ENCODE results near the gene SUCLG2.

DNA sequence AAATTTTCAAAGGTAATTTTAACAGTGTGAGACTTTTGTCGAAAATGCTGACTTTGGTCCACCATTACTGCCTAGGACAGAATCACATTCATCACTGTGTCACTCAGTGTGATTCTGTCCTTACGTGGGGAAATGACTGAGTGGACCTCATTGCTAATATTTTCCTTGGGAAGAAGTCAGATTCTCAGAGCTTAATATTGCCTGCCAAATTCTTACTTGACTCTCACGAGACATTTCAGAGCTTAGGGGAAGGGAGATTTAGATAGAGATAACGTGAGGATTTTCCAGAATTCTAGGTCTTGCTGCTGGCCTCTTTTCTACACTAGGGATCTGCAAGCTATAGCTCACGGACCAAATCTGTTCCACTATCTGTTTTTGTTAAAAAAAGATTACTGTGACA is 270.4 kb downstream of the SUCLG2 start:
- TF ChIP-seq, protein P1, sequence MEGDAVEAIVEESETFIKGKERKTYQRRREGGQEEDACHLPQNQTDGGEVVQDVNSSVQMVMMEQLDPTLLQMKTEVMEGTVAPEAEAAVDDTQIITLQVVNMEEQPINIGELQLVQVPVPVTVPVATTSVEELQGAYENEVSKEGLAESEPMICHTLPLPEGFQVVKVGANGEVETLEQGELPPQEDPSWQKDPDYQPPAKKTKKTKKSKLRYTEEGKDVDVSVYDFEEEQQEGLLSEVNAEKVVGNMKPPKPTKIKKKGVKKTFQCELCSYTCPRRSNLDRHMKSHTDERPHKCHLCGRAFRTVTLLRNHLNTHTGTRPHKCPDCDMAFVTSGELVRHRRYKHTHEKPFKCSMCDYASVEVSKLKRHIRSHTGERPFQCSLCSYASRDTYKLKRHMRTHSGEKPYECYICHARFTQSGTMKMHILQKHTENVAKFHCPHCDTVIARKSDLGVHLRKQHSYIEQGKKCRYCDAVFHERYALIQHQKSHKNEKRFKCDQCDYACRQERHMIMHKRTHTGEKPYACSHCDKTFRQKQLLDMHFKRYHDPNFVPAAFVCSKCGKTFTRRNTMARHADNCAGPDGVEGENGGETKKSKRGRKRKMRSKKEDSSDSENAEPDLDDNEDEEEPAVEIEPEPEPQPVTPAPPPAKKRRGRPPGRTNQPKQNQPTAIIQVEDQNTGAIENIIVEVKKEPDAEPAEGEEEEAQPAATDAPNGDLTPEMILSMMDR (IDR thresholded peaks at IDR 0.05; ENCODE audit: low read depth, low read length, poor library complexity, severe bottlenecking) = no peak
- no peak for TF ChIP-seq EZH2phosphoT487 (IDR thresholded peaks at IDR 0.05; ENCODE audit: borderline replicate concordance, low read length)

All from DOHH2 (cell line).